Amygdala (tissue), 56 donors: ENCODE results near the gene PRSS27.
A peak's percentile ranks its signal among the peaks of the same experiment; 100 is the strongest.
"Not testable (repeated sequence)": the region's sequence is repeated elsewhere in the genome, so short reads cannot be mapped to it uniquely, and the experiment has no call there.

Source experiments
- DNase-seq, 56 donors: peaks; one replicate each; lab custom pipeline; 2025; lab: John Stamatoyannopoulos, UW

Gene PRSS27

DNA sequence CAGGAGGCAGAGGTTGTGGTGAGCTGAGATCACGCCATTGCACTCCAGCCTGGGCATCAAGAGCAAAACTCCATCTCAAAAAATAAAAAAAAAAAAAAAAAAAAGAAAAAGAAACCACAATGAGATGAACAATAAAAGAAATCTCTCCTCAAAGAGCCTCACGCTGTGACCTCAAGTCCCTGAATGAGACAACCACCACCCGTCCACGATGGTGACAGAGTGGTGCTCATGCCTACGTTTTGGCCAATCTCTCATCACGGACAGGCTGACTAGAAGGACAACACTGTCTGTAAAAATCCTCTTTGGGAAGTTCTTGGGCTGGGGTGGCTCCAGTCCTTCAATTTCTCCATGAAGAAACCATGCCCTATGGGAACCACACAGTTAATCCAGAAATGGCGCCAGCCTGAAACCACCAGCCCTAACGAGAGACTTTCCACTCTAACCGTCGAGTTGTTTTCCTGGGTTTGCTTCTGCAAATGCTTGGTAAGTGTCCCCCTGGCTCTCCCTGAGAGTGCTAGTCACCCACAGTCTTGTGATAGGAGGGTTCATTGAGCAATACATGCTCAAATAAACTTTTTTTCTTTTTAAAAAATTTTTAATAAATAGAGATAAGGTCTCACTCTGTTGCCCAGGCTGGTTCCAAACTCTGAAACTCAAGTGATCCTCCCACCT is 15.0 kb upstream of the PRSS27 start:
- DNase-seq = no peak

GRCh38 chr16:2728034-2728433 is 8.0 kb upstream of the PRSS27 start:
- DNase-seq = no peak

- DNase-seq = no peak
These were observed 6.9 kb upstream of the PRSS27 start for GRCh38 chr16:2726923-2727322.

GRCh38 chr16:2724816-2725348 is 4.9 kb upstream of the PRSS27 start:
- DNase-seq = no peak

DNA sequence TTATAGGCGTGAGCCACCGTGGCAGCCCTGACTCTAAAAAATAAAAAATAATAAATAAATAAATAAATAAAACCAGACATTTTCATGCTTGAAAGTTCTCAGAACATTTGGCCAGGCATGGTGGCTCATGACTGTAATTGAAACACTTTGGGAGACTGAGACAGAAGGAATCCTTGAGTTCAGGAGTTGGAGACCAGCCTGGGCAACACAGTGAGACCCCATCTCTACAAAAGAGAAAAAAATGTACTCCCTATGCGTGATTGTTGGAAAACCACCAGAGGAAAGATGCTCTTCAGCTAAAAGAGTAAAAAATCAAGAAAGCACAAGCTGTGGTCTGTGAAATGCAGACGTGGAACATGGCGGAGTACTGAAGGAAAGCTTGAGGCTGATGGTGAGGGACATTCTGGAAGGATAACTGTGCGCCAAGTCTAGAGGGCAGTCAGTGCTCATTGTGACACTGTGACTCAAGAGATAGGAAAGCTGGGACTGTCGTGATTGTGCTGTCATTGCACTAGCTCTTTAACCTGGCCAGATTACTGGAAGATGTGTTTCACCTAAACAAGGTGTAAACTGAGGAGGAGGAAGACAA is 4.2 kb upstream of the PRSS27 start:
- DNase-seq = no peak

DNA sequence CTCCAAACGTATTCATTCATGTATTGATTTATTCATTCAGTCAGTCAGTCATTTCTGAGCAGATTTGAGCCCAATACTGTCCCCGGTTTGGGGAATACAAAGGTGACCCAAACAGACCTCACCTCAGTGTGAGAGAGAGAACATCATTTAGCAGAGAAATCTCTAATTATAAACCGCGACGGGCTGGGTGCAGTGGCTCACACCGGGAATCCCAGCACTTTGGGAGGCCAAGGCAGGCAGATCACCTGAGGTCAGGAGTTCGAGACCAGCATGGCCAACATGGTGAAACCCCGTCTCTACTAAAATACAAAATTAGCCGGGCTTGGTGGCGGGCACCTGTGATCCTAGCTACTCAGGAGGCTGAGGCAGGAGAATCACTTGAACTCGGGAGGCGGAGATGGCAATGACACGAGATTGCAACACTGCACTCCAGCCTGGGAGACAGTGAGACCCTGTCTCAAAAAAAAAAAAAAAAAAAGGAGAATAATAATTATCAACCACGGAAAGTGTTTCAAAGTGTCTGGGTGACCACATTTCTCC is 1.7 kb upstream of the PRSS27 start:
- not testable (repeated sequence) for DNase-seq

DNA sequence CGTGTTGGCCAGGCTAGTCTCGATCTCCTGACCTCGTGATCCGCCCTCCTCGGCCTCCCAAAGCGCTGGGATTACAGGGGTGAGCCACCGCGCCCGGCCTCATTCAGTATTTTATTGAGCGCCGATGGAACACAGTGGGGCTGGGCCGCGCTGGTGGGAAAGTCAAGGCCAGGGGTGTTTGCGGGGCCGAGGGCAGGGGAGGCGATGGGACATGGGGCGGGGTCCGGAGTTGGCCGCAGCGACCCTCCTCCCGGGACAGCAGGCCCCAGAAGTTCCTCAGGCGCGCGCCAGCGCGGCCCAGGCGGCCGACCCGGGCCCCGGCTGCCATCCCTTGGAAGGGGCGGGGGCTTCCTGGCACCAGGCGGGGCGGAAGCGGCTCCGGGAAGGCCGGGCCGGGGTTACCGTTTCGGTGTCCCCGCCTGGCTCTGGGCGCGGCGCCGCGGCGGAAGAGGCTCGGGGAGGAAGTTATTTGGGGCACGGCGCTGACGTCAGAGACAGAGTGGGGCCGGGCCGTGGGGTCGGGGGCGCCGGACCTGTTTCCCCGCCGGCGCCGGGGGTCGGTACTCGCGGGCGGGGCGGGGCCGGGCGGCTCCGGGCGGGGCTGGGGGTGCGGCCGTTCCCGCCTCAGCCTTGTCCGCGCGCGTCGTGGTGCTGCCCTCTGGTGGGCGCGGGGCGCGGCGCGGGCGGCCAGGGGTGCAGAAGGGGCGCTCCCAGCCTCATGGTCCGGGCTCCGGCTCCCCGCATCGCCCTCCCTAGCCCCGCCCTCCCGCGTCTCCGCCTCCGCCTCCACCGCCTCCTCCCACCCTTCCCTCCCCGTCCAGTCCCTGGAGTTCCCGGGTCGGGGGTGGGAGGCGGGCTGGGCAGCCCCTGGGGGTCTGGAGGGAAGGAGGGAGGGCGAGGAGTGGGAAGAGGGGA is 952 bp upstream of the PRSS27 start:
- DNase-seq = peak in 42 of 56 donors; percentile 17 to 77 (median 55)

DNA sequence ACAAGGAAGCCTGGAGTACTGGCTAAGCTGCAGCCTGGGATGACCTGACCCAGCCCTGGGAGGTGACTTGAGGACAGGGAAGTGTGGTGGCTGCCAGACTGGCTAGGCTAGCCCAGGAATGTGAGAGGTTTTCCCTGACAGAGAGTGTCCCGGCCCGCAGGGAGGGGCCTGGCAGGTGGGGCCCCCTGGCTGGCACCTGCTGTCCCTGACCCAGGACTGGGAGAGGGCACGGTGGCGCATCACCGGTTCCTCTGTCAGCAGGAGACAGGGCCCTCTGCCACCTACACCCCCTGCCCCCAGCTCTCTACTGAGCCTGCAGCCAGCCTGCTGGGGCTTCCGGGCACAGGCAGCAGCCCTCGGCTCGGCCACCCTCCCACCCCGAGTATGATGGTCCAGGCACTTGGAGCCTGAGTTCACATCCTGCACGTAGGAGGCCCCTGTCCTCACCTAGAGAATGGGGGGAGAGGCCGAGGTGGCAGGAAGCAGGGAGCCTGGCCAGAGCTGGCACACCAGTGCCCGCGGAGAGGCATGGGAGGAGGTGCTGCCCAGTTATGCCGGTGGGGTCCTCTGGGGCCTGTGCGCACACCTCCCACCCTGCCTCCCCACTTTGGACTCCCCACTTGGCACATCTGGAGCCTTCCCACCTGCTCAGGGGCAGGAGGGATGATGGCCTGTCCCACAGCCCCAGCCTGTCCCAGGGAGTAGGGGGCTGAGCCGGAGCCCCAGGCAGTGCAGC is 528 bp downstream of the PRSS27 start:
- DNase-seq = no peak

- DNase-seq = no peak
These were observed 2.4 kb downstream of the PRSS27 start for GRCh38 chr16:2717383-2718263.

GRCh38 chr16:2716948-2717347 is 3.1 kb downstream of the PRSS27 start:
- no peak for DNase-seq

GRCh38 chr16:2715966-2716885 is 3.8 kb downstream of the PRSS27 start:
- no peak for DNase-seq

DNA sequence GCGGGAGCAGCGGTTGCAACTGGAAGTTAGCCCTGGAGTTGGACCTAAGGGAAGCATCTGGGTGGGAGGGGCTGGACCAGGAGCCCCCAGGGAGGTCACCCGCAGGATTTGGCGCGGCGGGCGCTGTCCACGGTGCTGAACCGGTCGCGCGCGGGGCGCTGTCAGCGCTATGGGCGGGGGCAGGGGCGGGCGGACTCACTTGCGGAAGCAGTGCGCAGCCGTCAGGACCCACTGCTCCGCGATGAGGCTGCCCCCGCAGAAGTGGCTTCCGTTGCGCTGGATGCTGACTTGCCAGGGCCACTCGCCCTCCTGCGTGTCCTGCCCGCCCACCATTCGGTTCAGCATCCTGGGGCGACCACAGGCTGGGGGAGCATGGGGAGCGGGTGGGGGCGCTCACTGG is 4.5 kb downstream of the PRSS27 start:
- DNase-seq = peak in 25 of 56 donors; percentile 6 to 65 (median 24)

- DNase-seq = no peak
These were observed 5.0 kb downstream of the PRSS27 start for GRCh38 chr16:2715064-2715463.

DNA sequence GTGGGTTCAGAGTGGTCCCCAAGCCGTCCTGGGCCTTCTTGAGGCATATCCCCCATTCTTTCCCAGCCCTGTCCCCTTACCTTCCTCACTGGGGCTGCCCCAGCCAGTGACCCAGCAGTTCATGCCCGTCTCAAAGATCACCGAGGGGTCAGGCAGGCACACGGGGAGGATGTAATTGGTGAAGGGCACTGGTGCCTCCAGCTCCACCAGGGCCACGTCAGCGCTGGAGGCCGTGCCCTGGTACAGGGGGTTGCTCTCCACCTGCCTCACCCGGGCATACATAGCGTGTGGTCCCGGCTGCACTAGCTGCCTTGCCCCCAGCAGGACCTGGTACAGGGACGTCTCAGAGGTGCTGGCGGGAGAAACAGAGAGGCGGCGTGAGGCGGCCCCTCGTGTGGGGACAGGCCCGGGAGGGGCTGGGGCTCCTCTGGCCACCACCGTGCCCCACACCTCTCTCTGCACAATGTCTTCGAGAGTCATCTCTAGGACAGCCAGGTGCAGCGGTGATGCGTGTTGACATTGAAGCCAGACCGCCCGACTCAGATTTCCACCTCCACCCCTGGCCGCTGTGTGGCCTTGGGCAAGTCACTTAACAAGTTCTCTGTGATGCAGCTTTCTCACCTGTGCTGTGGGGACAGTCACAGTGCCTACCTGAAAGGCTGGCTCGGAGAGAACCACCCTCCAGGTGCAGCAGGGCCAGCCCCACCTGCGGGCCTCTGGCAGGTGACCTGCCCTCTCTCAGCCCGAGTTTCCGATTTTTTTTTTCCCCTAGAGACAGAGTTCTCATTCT is 5.8 kb downstream of the PRSS27 start:
- DNase-seq = no peak

DNA sequence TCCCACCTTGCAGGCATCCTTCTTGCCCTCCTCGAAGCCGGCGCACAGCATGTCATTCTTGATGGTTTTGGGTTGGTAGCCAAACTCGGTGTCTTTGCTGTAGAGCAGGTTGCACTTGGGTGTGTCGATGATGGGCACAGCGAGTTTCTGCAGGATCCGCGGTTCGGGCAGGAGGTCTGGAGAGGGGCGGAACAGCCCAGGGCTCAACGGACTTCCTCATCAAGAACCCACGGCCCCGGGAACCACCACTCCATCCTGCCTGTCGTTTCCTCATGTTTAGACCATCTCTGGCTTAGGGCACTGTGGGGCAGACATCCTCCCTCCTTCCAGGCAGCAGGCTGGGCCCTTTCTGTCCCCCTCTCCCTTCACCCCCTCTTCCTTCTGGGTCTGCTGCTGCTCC is 6.5 kb downstream of the PRSS27 start:
- DNase-seq = no peak

- DNase-seq = no peak
These were observed 7.5 kb downstream of the PRSS27 start for GRCh38 chr16:2712546-2712945.

DNA sequence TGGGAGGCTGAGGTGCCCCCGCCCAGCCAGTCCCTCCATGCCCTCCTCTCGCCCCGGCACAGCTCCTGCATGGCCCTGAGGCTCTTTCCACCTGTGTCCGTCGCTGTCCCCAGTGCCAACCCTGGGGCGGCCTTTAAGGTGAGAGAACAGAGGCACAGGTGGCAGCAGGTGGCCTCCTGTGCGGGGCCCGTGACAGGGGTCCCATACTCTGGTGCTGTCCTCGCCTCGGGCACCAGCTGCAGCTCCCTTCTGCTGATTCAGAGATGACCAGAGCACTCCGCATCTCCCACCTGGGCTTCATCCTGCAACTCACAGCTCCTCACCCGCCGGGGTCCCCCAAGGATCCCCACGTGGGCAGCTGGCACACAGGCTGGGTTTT is 8.0 kb downstream of the PRSS27 start:
- DNase-seq = no peak
